Trophoblast cell (in vitro differentiated cells and primary cell): ENCODE measurements around the gene RAB11FIP3.

Experiments
- DNase-seq, 2 donors: peaks; one replicate each; pipeline ENCODE4 v3.0.0-alpha.2; 2016
- H2AFZ ChIP-seq: 2 replicates; pipeline ENCODE4 v1.6.1; 2013; ENCODE audit warnings: low read length, moderate library complexity, mild to moderate bottlenecking; ENCODE audit not compliant: insufficient read depth, poor library complexity
- H2AK5ac ChIP-seq: 2 replicates; pipeline ENCODE4 v1.6.1; 2013; ENCODE audit warnings: mild to moderate bottlenecking, low read length
- H2BK120ac ChIP-seq: 2 replicates; pipeline ENCODE4 v1.6.1; 2013; ENCODE audit warnings: low read length, mild to moderate bottlenecking, moderate library complexity; ENCODE audit not compliant: insufficient read depth, poor library complexity
- H2BK12ac ChIP-seq: 2 replicates; pipeline ENCODE4 v1.6.1; 2013; ENCODE audit warnings: mild to moderate bottlenecking, low read length, moderate library complexity
- H2BK5ac ChIP-seq: 2 replicates; pipeline ENCODE4 v1.6.1; 2013; ENCODE audit warnings: low read length, low read depth, moderate library complexity, mild to moderate bottlenecking; ENCODE audit not compliant: poor library complexity
- H3K14ac ChIP-seq: 2 replicates; pipeline ENCODE4 v1.6.1; 2013; ENCODE audit warnings: mild to moderate bottlenecking, low read length
- H3K18ac ChIP-seq: 2 replicates; pipeline ENCODE4 v1.6.1; 2013; ENCODE audit warnings: mild to moderate bottlenecking, low read length
- H3K23ac ChIP-seq: 2 replicates; pipeline ENCODE4 v1.6.1; 2013; ENCODE audit warnings: low read length
- H3K27ac ChIP-seq: 2 replicates; pipeline ENCODE4 v1.5.1; 2013; ENCODE audit warnings: low read depth, mild to moderate bottlenecking, inconsistent platforms, low read length, moderate library complexity
- H3K27me3 ChIP-seq: 2 replicates; pipeline ENCODE4 v1.6.1; 2013; ENCODE audit warnings: inconsistent platforms, mild to moderate bottlenecking, low read length, moderate library complexity; ENCODE audit not compliant: insufficient read depth
- H3K36me3 ChIP-seq, 2 experiments: 1 replicate in 1 of 2; 2 replicates in 1 of 2; pipeline ENCODE4 v1.6.1; 2013; ENCODE audit warnings: low read length in 2 of 2, mild to moderate bottlenecking in 2 of 2, moderate library complexity in 1 of 2; ENCODE audit not compliant: insufficient read depth in 2 of 2, control insufficient read depth in 1 of 2
- H3K4ac ChIP-seq: 2 replicates; pipeline ENCODE4 v1.6.1; 2013; ENCODE audit warnings: low read depth, mild to moderate bottlenecking, low read length, moderate library complexity
- H3K4me1 ChIP-seq, 2 experiments: 1 replicate in 1 of 2; 2 replicates in 1 of 2; pipeline ENCODE4 v1.6.1; 2013; ENCODE audit warnings: low read length in 2 of 2, mild to moderate bottlenecking in 2 of 2, moderate library complexity in 1 of 2; ENCODE audit not compliant: insufficient read depth in 2 of 2, control insufficient read depth in 1 of 2
- H3K4me2 ChIP-seq: 2 replicates; pipeline ENCODE4 v1.6.1; 2013; ENCODE audit warnings: inconsistent platforms, mild to moderate bottlenecking, low read length, moderate library complexity
- H3K4me3 ChIP-seq: 2 replicates; pipeline ENCODE4 v1.5.1; 2013; ENCODE audit warnings: mild to moderate bottlenecking, low read depth, low read length, inconsistent platforms
- H3K79me1 ChIP-seq: one replicate; pipeline ENCODE4 v1.6.1; 2013; ENCODE audit warnings: low read length
- H3K79me2 ChIP-seq: 2 replicates; pipeline ENCODE4 v1.6.1; 2013; ENCODE audit warnings: low read length, mild to moderate bottlenecking; ENCODE audit not compliant: control insufficient read depth, insufficient read depth, poor library complexity
- H3K9ac ChIP-seq: 2 replicates; pipeline ENCODE4 v1.6.1; 2013; ENCODE audit warnings: mild to moderate bottlenecking, low read length
- H3K9me3 ChIP-seq: 2 replicates; pipeline ENCODE4 v1.6.1; 2013; ENCODE audit warnings: low read depth, mild to moderate bottlenecking, control low read depth, inconsistent platforms, low read length; ENCODE audit not compliant: insufficient read depth
- H4K12ac ChIP-seq: 2 replicates; pipeline ENCODE4 v1.6.1; 2013; ENCODE audit warnings: low read depth, mild to moderate bottlenecking, low read length, moderate library complexity
- H4K8ac ChIP-seq: 2 replicates; pipeline ENCODE4 v1.6.1; 2013; ENCODE audit warnings: low read depth, mild to moderate bottlenecking, low read length, moderate library complexity
- H4K91ac ChIP-seq: one replicate; pipeline ENCODE4 v1.6.1; 2013; ENCODE audit warnings: low read depth, mild to moderate bottlenecking, low read length, moderate library complexity
- WGBS: extraction: QIAGEN DNeasy Blood & Tissue Kit; methylation state at CpG from one replicate; pipeline ENCODE4 v1.1.7; 2013; ENCODE audit warnings: missing lambda C conversion rate; ENCODE audit not compliant: insufficient read length, insufficient coverage; ENCODE audit errors: extremely low coverage; 5-methylcytosine and 5-hydroxymethylcytosine counted together

The RAB11FIP3 gene

DNA sequence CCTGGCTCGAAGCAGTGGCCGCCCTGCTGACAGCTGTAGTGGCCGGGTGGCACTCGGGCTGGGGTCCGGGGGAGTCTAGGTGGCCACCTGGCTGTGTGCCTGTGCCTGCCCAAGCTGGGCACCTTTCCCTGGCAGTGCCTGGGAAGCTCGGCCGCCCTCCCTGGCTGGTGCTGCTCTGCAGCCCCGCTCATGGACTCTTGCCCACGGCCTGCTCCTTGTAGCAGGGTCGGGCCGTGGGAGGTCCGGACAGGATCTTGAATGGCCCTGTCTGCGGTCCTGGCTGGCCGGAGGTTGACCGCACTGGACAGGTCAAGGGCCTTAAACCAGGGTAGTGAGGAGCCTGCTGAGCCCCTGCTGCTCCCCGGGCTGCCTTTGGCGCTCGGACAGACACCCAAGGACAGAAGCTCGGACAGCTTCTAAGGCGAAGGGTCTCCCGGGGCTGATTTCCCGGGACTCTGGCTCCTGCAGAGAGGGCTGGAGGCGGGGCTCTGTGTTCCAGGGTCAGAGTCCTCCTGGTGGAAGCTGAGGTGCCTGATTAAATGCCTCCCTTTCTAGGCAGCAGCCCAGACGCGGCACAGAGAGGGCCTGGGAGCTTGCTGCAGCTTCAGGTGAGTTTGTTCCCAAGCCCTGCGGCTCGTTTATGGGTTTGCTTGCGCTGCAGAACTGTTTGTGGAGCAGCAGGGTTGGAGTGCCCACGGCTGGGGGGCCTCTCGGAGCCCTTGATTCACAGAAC, 108.1 kb downstream of the RAB11FIP3 start:
- no peak overlapping the region for H2BK5ac ChIP-seq
- no peak overlapping the region for H2AK5ac ChIP-seq
- H3K4me1 ChIP-seq = peaks cover 11 to 13% of the 10 kb centered on the region in 2 experiments
- peaks cover 2% of the 10 kb centered on the region for H3K9me3 ChIP-seq
- no peaks in the 10 kb centered on the region for H3K79me1 ChIP-seq
- H4K91ac ChIP-seq = no peak overlapping the region
- H2BK120ac ChIP-seq = no peak overlapping the region
- WGBS = no CpG with 5 or more reads among the region's 30 CpGs
- no peak overlapping the region for H3K27ac ChIP-seq
- H3K4ac ChIP-seq = peak overlapping the region; percentile 29
- peaks cover 19 to 23% of the 10 kb centered on the region in 2 experiments for H3K36me3 ChIP-seq
- H4K12ac ChIP-seq = no peak overlapping the region
- no peak for DNase-seq
- H3K27me3 ChIP-seq = no peaks in the 10 kb centered on the region
- H3K18ac ChIP-seq = peak overlapping the region; percentile 26
- H4K8ac ChIP-seq = no peak overlapping the region
- H3K4me3 ChIP-seq = no peak overlapping the region
- H2BK12ac ChIP-seq = no peak overlapping the region
- H3K23ac ChIP-seq = no peak overlapping the region
- peak overlapping the region; percentile 21 for H2AFZ ChIP-seq
- H3K9ac ChIP-seq = no peak overlapping the region
- H3K4me2 ChIP-seq = no peak overlapping the region
- H3K14ac ChIP-seq = no peak overlapping the region
- peaks cover 14% of the 10 kb centered on the region for H3K79me2 ChIP-seq

DNA sequence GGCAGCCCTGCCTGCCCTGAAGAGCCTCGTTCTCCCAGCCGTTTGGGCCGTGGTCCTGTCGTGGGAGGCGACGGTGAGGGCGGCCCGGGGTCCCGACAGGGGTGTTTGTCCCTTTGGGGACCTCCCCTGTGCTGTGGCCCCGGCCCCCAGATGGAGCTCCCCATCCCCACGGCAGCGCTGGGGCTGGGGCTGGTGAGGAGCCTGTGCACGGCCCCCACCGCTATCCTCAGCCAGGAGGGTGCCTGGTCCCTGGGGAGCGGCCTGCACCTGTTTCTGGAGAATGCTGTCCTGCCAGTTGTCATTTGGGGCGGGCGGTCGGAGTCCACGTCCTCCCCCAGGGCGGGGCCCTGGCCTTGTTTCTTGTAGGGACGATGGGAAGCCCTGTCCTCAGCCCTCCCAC, 108.7 kb downstream of the RAB11FIP3 start:
- no peak overlapping the region for H3K18ac ChIP-seq
- no peak overlapping the region for H3K4ac ChIP-seq
- no peak overlapping the region for H3K27ac ChIP-seq
- no peak overlapping the region for H4K12ac ChIP-seq
- H3K9me3 ChIP-seq = peaks cover 2% of the 10 kb centered on the region
- H2BK5ac ChIP-seq = no peak overlapping the region
- no peak overlapping the region for H2AK5ac ChIP-seq
- no peak overlapping the region for H3K14ac ChIP-seq
- H3K23ac ChIP-seq = no peak overlapping the region
- H3K4me2 ChIP-seq = no peak overlapping the region
- H2BK12ac ChIP-seq = no peak overlapping the region
- peak; percentile 83 to 87 for DNase-seq
- peaks cover 5 to 7% of the 10 kb centered on the region in 2 experiments for H3K4me1 ChIP-seq
- no peak overlapping the region for H4K91ac ChIP-seq
- no CpG with 5 or more reads among the region's 21 CpGs for WGBS
- H3K9ac ChIP-seq = no peak overlapping the region
- H3K27me3 ChIP-seq = no peaks in the 10 kb centered on the region
- no peak overlapping the region for H4K8ac ChIP-seq
- H3K4me3 ChIP-seq = no peak overlapping the region
- H2AFZ ChIP-seq = no peak overlapping the region
- no peak overlapping the region for H2BK120ac ChIP-seq
- H3K36me3 ChIP-seq = peaks cover 19 to 23% of the 10 kb centered on the region in 2 experiments
- peaks cover 12% of the 10 kb centered on the region for H3K79me2 ChIP-seq
- no peaks in the 10 kb centered on the region for H3K79me1 ChIP-seq

DNA sequence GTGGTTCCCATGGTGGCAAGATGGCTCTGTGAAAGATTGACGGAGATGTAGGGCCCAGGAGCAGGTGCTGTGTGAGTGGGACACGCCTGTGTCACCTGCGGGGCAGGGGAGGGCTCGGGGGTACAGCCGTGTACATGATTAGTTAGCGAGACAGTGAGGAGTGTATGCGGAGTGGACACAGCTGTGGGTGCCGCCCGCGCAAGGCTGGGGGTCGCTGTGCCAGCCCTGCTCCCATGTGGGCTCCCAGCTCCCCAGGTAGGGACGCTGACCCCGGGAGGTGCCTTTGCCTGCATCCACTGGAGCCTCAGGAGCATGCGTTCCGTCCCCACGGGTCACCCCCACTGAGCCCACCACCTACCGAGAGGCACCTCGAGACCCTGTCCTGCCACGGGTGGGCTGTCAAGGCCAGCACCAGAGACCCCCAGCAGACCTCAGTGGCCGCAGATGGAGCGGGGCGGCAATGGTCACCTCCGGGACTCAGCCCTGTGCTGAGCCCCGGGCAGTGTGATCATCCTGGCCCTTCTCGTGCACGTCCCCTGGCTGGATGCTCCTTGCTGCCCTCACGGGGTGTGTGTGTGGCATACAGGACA, 109.5 kb downstream of the RAB11FIP3 start:
- Histone ChIP-seq H3K79me2 (peaks cover 10% of the 10 kb centered on the region), H2BK120ac (no peak overlapping the region), H3K27ac (no peak overlapping the region), H2AK5ac (no peak overlapping the region), H4K91ac (no peak overlapping the region), H2BK12ac (no peak overlapping the region), H2BK5ac (no peak overlapping the region), H4K8ac (no peak overlapping the region), H3K79me1 (no peaks in the 10 kb centered on the region), H3K4ac (no peak overlapping the region), H3K9me3 (peaks cover 2% of the 10 kb centered on the region), H2AFZ (no peak overlapping the region), H3K27me3 (no peaks in the 10 kb centered on the region), H3K4me1 (peaks cover 3 to 4% of the 10 kb centered on the region in 2 experiments), H3K23ac (no peak overlapping the region), H3K36me3 (peaks cover 14 to 22% of the 10 kb centered on the region in 2 experiments), H3K18ac (no peak overlapping the region), H3K4me2 (no peak overlapping the region), H4K12ac (no peak overlapping the region), H3K9ac (no peak overlapping the region), H3K14ac (no peak overlapping the region), H3K4me3 (no peak overlapping the region)
- DNase-seq = no peak
- no CpG with 5 or more reads among the region's 27 CpGs for WGBS

DNA sequence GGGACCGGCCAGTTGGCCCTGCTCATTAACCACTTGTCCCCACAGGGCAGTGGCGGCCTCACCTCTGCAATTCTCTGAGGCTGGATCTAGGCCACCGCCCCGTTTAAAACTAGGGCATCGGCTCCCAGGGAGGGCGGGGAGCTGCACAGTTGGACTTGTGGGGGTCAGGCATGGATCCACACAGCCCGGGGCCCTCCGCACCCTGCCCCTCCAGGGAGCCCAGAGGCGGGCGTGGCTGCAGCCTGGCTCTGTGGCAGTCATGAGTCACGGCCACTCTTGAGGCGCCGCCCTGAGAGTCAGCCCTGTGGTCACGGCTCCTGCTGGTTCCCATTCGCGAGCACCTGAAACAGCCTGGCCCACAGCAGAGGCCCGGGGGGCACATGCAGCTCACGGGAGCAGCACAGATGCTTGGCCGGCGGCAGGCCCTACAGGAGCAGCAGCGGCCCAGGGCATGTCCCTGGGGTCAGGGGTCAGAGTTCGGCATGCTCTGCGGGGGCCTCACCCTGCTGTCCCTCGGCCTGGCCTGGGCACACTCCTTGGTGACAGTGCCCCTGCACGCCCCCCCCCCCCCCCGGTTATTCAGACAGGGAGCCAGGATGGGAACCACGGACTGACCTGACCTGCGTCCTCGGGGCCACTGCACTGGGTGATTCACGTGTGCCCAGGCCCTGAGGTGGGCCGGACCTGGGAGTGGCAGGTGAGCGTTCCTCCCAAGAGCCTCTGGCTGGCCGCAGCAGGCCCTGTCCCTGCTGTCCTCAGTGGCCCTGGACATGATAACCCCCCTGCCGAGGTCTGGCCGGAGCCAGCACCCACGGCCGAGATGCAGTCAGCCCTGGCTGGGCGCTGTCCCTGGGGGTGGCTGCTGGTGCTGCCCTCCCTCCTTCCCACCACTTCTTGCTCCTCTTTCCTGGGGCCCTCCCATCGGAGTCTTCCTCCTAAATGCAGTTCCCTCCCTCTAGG, 110.3 kb downstream of the RAB11FIP3 start:
- H3K4me2 ChIP-seq = no peak overlapping the region
- peak overlapping the region; percentile 8 for H3K4ac ChIP-seq
- H3K14ac ChIP-seq = no peak overlapping the region
- no peak overlapping the region for H3K4me3 ChIP-seq
- H4K8ac ChIP-seq = no peak overlapping the region
- no peak overlapping the region for H3K9ac ChIP-seq
- H3K36me3 ChIP-seq = peaks cover 12 to 22% of the 10 kb centered on the region in 2 experiments
- H3K18ac ChIP-seq = no peak overlapping the region
- no CpG with 5 or more reads among the region's 39 CpGs for WGBS
- peak; percentile 87 to 94 for DNase-seq
- H3K79me1 ChIP-seq = no peaks in the 10 kb centered on the region
- H2AFZ ChIP-seq = no peak overlapping the region
- no peak overlapping the region for H2BK5ac ChIP-seq
- no peaks in the 10 kb centered on the region for H3K27me3 ChIP-seq
- no peak overlapping the region for H3K23ac ChIP-seq
- no peak overlapping the region for H2BK12ac ChIP-seq
- H3K9me3 ChIP-seq = peaks cover 2% of the 10 kb centered on the region
- H3K79me2 ChIP-seq = peaks cover 8% of the 10 kb centered on the region
- H2BK120ac ChIP-seq = no peak overlapping the region
- H4K12ac ChIP-seq = no peak overlapping the region
- H3K27ac ChIP-seq = no peak overlapping the region
- no peak overlapping the region for H2AK5ac ChIP-seq
- H4K91ac ChIP-seq = no peak overlapping the region
- peaks cover 3 to 4% of the 10 kb centered on the region in 2 experiments for H3K4me1 ChIP-seq
